Testis (tissue), 2 donors: ENCODE measurements around the gene KIAA1958.

ENCODE experiments used
- POLR2A ChIP-seq: fragments of 450-650 bp; IDR thresholded peaks from one replicate; pipeline ENCODE4 v1.6.1; 2017; ENCODE audit warnings: antibody characterized with exemption, mild to moderate bottlenecking, moderate library complexity
- TF ChIP-seq, protein P1 (sequence below), 3 experiments: fragments of 450-650 bp in 2 of 3; fragments of 200-600 bp in 1 of 3; sonication (generic) in 1 of 3; IDR thresholded peaks; one replicate each; pipeline ENCODE4 v1.5.1; 2016 to 2019; ENCODE audit warnings: antibody characterized with exemption in 3 of 3, mild to moderate bottlenecking in 2 of 3, moderate library complexity in 1 of 3

DNA sequence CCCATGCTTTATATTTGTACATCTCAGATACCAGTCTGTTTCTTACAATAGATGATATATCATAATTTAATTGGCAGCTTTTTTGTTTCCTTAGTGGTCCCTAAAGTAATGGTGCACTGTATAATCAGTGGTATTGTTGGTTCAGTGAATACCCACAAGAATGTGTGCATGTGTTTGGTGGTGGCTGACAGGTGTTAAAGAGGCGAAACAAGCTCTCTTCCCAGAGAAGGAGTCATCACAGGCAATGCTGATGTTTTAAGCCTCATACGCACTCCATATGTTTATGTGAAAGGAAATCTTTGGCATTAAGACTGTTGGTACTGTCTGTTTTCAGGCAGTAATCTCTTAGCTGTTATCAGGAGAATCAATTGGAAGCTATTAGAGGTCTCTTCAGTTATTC, 49.2 kb upstream of the KIAA1958 start:
- TF ChIP-seq, protein P1, sequence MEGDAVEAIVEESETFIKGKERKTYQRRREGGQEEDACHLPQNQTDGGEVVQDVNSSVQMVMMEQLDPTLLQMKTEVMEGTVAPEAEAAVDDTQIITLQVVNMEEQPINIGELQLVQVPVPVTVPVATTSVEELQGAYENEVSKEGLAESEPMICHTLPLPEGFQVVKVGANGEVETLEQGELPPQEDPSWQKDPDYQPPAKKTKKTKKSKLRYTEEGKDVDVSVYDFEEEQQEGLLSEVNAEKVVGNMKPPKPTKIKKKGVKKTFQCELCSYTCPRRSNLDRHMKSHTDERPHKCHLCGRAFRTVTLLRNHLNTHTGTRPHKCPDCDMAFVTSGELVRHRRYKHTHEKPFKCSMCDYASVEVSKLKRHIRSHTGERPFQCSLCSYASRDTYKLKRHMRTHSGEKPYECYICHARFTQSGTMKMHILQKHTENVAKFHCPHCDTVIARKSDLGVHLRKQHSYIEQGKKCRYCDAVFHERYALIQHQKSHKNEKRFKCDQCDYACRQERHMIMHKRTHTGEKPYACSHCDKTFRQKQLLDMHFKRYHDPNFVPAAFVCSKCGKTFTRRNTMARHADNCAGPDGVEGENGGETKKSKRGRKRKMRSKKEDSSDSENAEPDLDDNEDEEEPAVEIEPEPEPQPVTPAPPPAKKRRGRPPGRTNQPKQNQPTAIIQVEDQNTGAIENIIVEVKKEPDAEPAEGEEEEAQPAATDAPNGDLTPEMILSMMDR (IDR thresholded peaks at IDR 0.05): no peak
- no peak for TF ChIP-seq POLR2A
